GM12878 (cell line): Measurements from ENCODE around the gene KBTBD3. TPM values are rescaled to one million over a fixed set of nuclear protein-coding genes. Genes with fewer than 3 reads are reported as not detected.
A peak's percentile ranks its signal among the peaks of the same experiment; 100 is the strongest.

ENCODE experiments used
- ATAC-seq: fragments of 200-7000 bp; cut with Tn5 transposase; 3 replicates; pipeline ENCODE4 v1.9.1; 2020; ENCODE audit warnings: mild to moderate bottlenecking, moderate library complexity
- BruUV-seq: library from RNA; stranded (reverse); fragments of 400-500 nt; replicated peaks from 2 replicates; lab custom pipeline; 2021; lab: Mats Ljungman, UMichigan
- CTCF ChIA-PET: fragments of 300-600 bp; sonication (Branson Sonifier 250); formaldehyde crosslinking; extraction: SDS; loops from one replicate; lab custom pipeline; 2021; ENCODE audit warnings: inconsistent platforms; lab: Yijun Ruan, JAX
- POLR2A ChIA-PET: fragments of 350-600 bp; formaldehyde crosslinking; extraction: SDS; loops from one replicate; lab custom pipeline; 2021; ENCODE audit warnings: inconsistent platforms; lab: Charles Lee
- RAD21 ChIA-PET: fragments of 300-600 bp; sonication (Branson Sonifier 250); formaldehyde crosslinking; loops from one replicate; lab custom pipeline; 2023; ENCODE audit warnings: antibody characterized with exemption; ENCODE audit not compliant: unreplicated experiment; lab: Charles Lee
- SMC1A ChIA-PET: fragments of 300-600 bp; sonication (Branson Sonifier 250); formaldehyde crosslinking; loops from one replicate; lab custom pipeline; 2023; ENCODE audit not compliant: unreplicated experiment, uncharacterized antibody; lab: Charles Lee
- DNase-seq: peaks from one replicate; pipeline ENCODE4 v3.0.0-alpha.2; 2011; ENCODE audit warnings: low read depth, low spot score
- FAIRE-seq: peaks from 3 replicates; lab custom pipeline; 2011; peaks lifted over from hg19 to GRCh38; lab: Jason Lieb, UNC
- H2AFZ ChIP-seq: 2 replicates; pipeline ENCODE4 v1.6.0; 2011; ENCODE audit warnings: low read depth, low read length, control low read depth; ENCODE audit not compliant: control insufficient read depth
- H3K27ac ChIP-seq: 2 replicates; pipeline ENCODE4 v1.5.1; 2011; ENCODE audit warnings: control low read depth; ENCODE audit not compliant: control insufficient read depth, insufficient read depth
- H3K27me3 ChIP-seq, 2 experiments: replicated peaks in 1 of 2; 2 replicates each; pipeline versions ENCODE4 v1.6.0 to v1.6.1; 2011; ENCODE audit warnings: low read length in 1 of 2; ENCODE audit not compliant: control insufficient read depth in 2 of 2, insufficient read depth in 2 of 2
- H3K36me3 ChIP-seq, 2 experiments: 2 replicates each; pipeline ENCODE4 v1.5.1; 2011; ENCODE audit warnings: low read length in 1 of 2; ENCODE audit not compliant: control insufficient read depth in 2 of 2, insufficient read depth in 2 of 2
- H3K4me1 ChIP-seq: 2 replicates; pipeline ENCODE4 v1.6.1; 2011; ENCODE audit warnings: mild to moderate bottlenecking, low read length, moderate library complexity, mixed read lengths; ENCODE audit not compliant: control insufficient read depth, insufficient read depth
- H3K4me2 ChIP-seq: 2 replicates; pipeline ENCODE4 v1.6.0; 2011; ENCODE audit warnings: control low read depth; ENCODE audit not compliant: control insufficient read depth, insufficient read depth
- H3K4me3 ChIP-seq: fragments of 200-600 bp; sonication (generic); 2 replicates; pipeline ENCODE4 v1.5.1; 2016
- H3K79me2 ChIP-seq: 2 replicates; pipeline ENCODE4 v1.6.0; 2011; ENCODE audit warnings: low read length; ENCODE audit not compliant: control insufficient read depth, insufficient read depth
- H3K9ac ChIP-seq: 2 replicates; pipeline ENCODE4 v1.8.0; 2011; ENCODE audit warnings: low read length, control low read depth, mixed read lengths; ENCODE audit not compliant: control insufficient read depth, insufficient read depth
- H3K9me3 ChIP-seq: replicated peaks from 3 replicates; pipeline ENCODE4 v1.5.1; 2011; ENCODE audit warnings: mild to moderate bottlenecking, low read length; ENCODE audit not compliant: control insufficient read depth, insufficient read depth
- H4K20me1 ChIP-seq: 2 replicates; pipeline ENCODE4 v1.6.0; 2011; ENCODE audit not compliant: control insufficient read depth, insufficient read depth
- ATF7 ChIP-seq: fragments of 450-650 bp; IDR thresholded peaks from 2 replicates; pipeline ENCODE4 v1.6.1; 2016; ENCODE audit warnings: low read depth, mild to moderate bottlenecking
- IKZF2 ChIP-seq, 2 experiments: fragments of 450-650 bp; IDR thresholded peaks; 2 replicates each; pipeline ENCODE4 v1.6.1; 2017; ENCODE audit warnings: mild to moderate bottlenecking in 2 of 2, moderate library complexity in 2 of 2
- MXI1 ChIP-seq: fragments of 150-350 bp; IDR thresholded peaks from 2 replicates; pipeline ENCODE4 v1.6.1; 2011; ENCODE audit warnings: low read depth, mild to moderate bottlenecking, inconsistent platforms, low read length, improper control_type of control experiment
- PAX8 ChIP-seq: fragments of 450-650 bp; IDR thresholded peaks from 2 replicates; pipeline ENCODE4 v1.6.1; 2017; ENCODE audit warnings: mild to moderate bottlenecking, moderate library complexity
- RB1 ChIP-seq: fragments of 450-650 bp; formaldehyde crosslinking; IDR thresholded peaks from 2 replicates; pipeline ENCODE4 v1.6.1; 2017; ENCODE audit warnings: mild to moderate bottlenecking, borderline replicate concordance
- ZNF384 ChIP-seq: IDR thresholded peaks from 2 replicates; pipeline ENCODE4 v1.6.1; 2012; ENCODE audit warnings: low read depth, mild to moderate bottlenecking, low read length, improper control_type of control experiment, borderline replicate concordance
- WGBS: methylation state at CpG from one replicate; pipeline ENCODE4 v1.1.6; 2016; ENCODE audit warnings: low lambda C conversion rate; ENCODE audit not compliant: insufficient replicate concordance, insufficient coverage; ENCODE audit errors: missing lambda C conversion rate; 5-methylcytosine and 5-hydroxymethylcytosine counted together
- in situ Hi-C: fragments of 300-500 bp; cut with MboI; formaldehyde crosslinking; loops from 9 replicates; pipeline ENCODE4 v1.14.3; 2018; ENCODE audit warnings: mixed read lengths
- intact Hi-C: fragments of 100-400 bp; cut with micrococcal nuclease; formaldehyde crosslinking; loops from one replicate; pipeline ENCODE4 v1.14.2; 2022; ENCODE audit not compliant: unreplicated experiment
- polyA plus RNA-seq, 11 experiments: library from polyadenylated mRNA; depleted of rRNA in 4 of 11; unstranded in 6 of 11; stranded (reverse) in 5 of 11; fragments of >200 nt; fragmentation: Nextera tagmentation in 4 of 11; fragmentation: Illumina TruSeq in 1 of 11; extraction: Ambion mirVana in 4 of 11; extraction: Trizol in 1 of 11; gene quantifications; 1 replicate in 1 of 11; 2 replicates in 10 of 11; pipeline versions ENCODE4 v1.2.1 to v1.2.3, GENCODE V29; 2011 to 2016; ENCODE audit warnings: inconsistent platforms in 2 of 11, missing spikeins in 2 of 11, low read depth in 1 of 11
- total RNA-seq, 4 experiments: library from RNA; depleted of rRNA in 3 of 4; stranded (reverse); fragments of >200 nt in 3 of 4; fragmentation: Illumina TruSeq in 1 of 4; extraction: Trizol in 1 of 4; gene quantifications; 2 replicates each; pipeline versions ENCODE4 v1.2.1 to v1.2.3, GENCODE V29; 2013 to 2021
- TF ChIP-seq, protein P1 (sequence below), 3 experiments: IDR thresholded peaks in 2 of 3; conservative IDR thresholded peaks in 1 of 3; 2 replicates each; pipeline ENCODE4 v1.5.1; 2011; ENCODE audit warnings: low read depth in 3 of 3, low read length in 3 of 3, mild to moderate bottlenecking in 3 of 3, control low read depth in 2 of 3, moderate library complexity in 2 of 3, inconsistent platforms in 1 of 3, mixed read lengths in 1 of 3; ENCODE audit not compliant: control insufficient read depth in 2 of 3, insufficient read depth in 1 of 3; ENCODE audit errors: extremely low read depth in 1 of 3

The KBTBD3 gene
- total and polyA plus RNA-seq, 10 of the 15 experiments (the other 5 are each of a cell fraction or from before 2014, with no cell fraction given), result 1.9 to 18.1 (median 8.4) TPM

DNA sequence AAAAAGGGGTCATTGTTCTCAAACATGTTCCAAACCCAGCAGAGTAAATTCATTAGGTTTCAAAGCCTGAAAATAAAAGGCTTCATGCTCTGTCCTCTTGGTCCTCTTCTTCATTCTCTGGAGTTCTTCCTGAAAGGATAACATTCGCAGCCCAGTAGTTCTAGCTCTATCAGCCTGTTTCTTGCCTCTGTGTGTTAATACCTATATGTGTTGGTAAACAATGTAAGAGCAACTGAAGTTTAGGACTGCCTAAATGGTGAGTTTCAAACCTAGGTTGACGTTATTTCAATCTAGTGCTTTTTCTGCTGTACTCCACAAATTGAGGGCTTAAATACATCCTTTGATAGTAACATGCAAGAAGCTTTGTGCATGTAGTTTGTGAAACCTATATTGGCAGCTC is 9.7 kb upstream of the KBTBD3 start:
- Histone ChIP-seq H3K36me3 (peaks cover 0 to 13% of the 10 kb centered on the region in 2 experiments; a peak in 3 of 4 replicates), H3K27ac (no peak overlapping the region), H4K20me1 (no peaks in the 10 kb centered on the region), H3K4me3 (no peak overlapping the region), H3K79me2 (peaks cover 53% of the 10 kb centered on the region), H3K9me3 (no peaks in the 10 kb centered on the region), H3K9ac (no peak overlapping the region), H3K4me2 (peak overlapping the region; percentile 38; the same call in 1 of the 2 replicates), H3K4me1 (peaks cover 6% of the 10 kb centered on the region), H3K27me3 (no peaks in the 10 kb centered on the region), H2AFZ (no peak overlapping the region)
- in situ Hi-C loops, result loop anchor here (10.0 kb wide), 1 partner anchor 958 kb away; no protein-coding TSS in a partner anchor
- intact Hi-C loops, result loop anchor here (10.0 kb wide), 1 partner anchor 148 kb away; no protein-coding TSS in a partner anchor
- FAIRE-seq, result no peak
- WGBS, result 84% methylated on average over 2 of the region's 2 CpGs
- BruUV-seq, result no TSS peak
- POLR2A ChIA-PET, result interaction anchor here (0.9 to 1.2 kb wide), 2 partner anchors 8 to 10 kb away, joined by 3 read pairs; partner anchors contain the start of genes AASDHPPT and KBTBD3
- CTCF ChIA-PET, result interaction anchor here (0.8 to 8.1 kb wide), 18 partner anchors 9 to 597 kb away, joined by 3 to 72 read pairs (median 4); partner anchors contain the start of genes AASDHPPT and KBTBD3
- no peak for ATAC-seq
- SMC1A ChIA-PET, result interaction anchor here (0.7 to 5.7 kb wide), 11 partner anchors 8 to 220 kb away, joined by 3 to 31 read pairs (median 4); partner anchors contain the start of genes AASDHPPT and KBTBD3
- no peak for TF ChIP-seq PAX8
- TF ChIP-seq IKZF2 (IDR thresholded peaks at IDR 0.05), result no peak
- no peak for TF ChIP-seq ZNF384
- TF ChIP-seq, protein P1, sequence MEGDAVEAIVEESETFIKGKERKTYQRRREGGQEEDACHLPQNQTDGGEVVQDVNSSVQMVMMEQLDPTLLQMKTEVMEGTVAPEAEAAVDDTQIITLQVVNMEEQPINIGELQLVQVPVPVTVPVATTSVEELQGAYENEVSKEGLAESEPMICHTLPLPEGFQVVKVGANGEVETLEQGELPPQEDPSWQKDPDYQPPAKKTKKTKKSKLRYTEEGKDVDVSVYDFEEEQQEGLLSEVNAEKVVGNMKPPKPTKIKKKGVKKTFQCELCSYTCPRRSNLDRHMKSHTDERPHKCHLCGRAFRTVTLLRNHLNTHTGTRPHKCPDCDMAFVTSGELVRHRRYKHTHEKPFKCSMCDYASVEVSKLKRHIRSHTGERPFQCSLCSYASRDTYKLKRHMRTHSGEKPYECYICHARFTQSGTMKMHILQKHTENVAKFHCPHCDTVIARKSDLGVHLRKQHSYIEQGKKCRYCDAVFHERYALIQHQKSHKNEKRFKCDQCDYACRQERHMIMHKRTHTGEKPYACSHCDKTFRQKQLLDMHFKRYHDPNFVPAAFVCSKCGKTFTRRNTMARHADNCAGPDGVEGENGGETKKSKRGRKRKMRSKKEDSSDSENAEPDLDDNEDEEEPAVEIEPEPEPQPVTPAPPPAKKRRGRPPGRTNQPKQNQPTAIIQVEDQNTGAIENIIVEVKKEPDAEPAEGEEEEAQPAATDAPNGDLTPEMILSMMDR (IDR thresholded peaks at IDR 0.05 in 2 of 3, conservative IDR thresholded peaks at IDR 0.05 in 1 of 3; ENCODE audit: control insufficient read depth in 2 of 3, extremely low read depth in 1 of 3, insufficient read depth in 1 of 3, low read depth in 3 of 3, low read length in 3 of 3), result no peak
- TF ChIP-seq ATF7, result no peak
- no peak for TF ChIP-seq RB1
- no peak for TF ChIP-seq MXI1
- RAD21 ChIA-PET, result interaction anchor here (1.2 to 1.9 kb wide), 6 partner anchors 9 to 368 kb away, joined by 3 to 13 read pairs (median 4); partner anchors contain the start of genes AASDHPPT and KBTBD3
- DNase-seq, result no peak
